Nephron (organoid): Measurements from ENCODE around the gene RER1.

Experiments used
- H3K27ac Mint-ChIP-seq, 3 experiments: 2 replicates each; pipeline ENCODE4 v1.8.0; 2020; ENCODE audit warnings: mixed read lengths in 3 of 3, mild to moderate bottlenecking in 2 of 3, moderate library complexity in 1 of 3
- H3K27me3 Mint-ChIP-seq: 2 replicates; pipeline ENCODE4 v1.8.0; 2021; ENCODE audit warnings: low read depth, mild to moderate bottlenecking, moderate library complexity, mixed read lengths
- H3K36me3 Mint-ChIP-seq: 2 replicates; pipeline ENCODE4 v1.8.0; 2020; ENCODE audit warnings: low read depth, mixed read lengths
- H3K4me1 Mint-ChIP-seq: 2 replicates; pipeline ENCODE4 v1.8.0; 2020; ENCODE audit warnings: mixed read lengths
- H3K4me3 Mint-ChIP-seq, 3 experiments: 2 replicates each; pipeline ENCODE4 v1.8.0; 2020; ENCODE audit warnings: mild to moderate bottlenecking in 3 of 3, mixed read lengths in 3 of 3, moderate library complexity in 2 of 3
- H3K9me3 Mint-ChIP-seq: 2 replicates; pipeline ENCODE4 v1.8.0; 2020; ENCODE audit warnings: mixed read lengths
- TF ChIP-seq, protein P1 (sequence below), 3 experiments: fragments of 200-600 bp; sonication (generic); IDR thresholded peaks; one replicate each; pipeline ENCODE4 v1.5.0; 2021; ENCODE audit warnings: antibody characterized with exemption in 3 of 3; ENCODE audit not compliant: unreplicated experiment in 3 of 3

RER1 gene

GRCh38 chr1:2412395-2412772, 20.7 kb downstream of the RER1 start, which contains the start of gene PEX10:
Gene PEX10, minus strand, starts transcription at chr1:2412564. Its CDS starts 62 bp downstream, at chr1:2412502.
- Mint-ChIP-seq H3K36me3 (peaks cover 12% of the 10 kb centered on the region), H3K9me3 (no peaks in the 10 kb centered on the region), H3K27me3 (peaks cover 18% of the 10 kb centered on the region), H3K4me1 (peaks cover 8% of the 10 kb centered on the region), H3K4me3 (peak within 1 kb of the TSS; percentile 89 to 90 (median 90)), H3K27ac (peak within 1 kb of the TSS in 2 of 3 experiments; percentile 71)
- TF ChIP-seq, protein P1, sequence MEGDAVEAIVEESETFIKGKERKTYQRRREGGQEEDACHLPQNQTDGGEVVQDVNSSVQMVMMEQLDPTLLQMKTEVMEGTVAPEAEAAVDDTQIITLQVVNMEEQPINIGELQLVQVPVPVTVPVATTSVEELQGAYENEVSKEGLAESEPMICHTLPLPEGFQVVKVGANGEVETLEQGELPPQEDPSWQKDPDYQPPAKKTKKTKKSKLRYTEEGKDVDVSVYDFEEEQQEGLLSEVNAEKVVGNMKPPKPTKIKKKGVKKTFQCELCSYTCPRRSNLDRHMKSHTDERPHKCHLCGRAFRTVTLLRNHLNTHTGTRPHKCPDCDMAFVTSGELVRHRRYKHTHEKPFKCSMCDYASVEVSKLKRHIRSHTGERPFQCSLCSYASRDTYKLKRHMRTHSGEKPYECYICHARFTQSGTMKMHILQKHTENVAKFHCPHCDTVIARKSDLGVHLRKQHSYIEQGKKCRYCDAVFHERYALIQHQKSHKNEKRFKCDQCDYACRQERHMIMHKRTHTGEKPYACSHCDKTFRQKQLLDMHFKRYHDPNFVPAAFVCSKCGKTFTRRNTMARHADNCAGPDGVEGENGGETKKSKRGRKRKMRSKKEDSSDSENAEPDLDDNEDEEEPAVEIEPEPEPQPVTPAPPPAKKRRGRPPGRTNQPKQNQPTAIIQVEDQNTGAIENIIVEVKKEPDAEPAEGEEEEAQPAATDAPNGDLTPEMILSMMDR (IDR thresholded peaks at IDR 0.05; ENCODE audit: unreplicated experiment in 3 of 3), result no peak

DNA sequence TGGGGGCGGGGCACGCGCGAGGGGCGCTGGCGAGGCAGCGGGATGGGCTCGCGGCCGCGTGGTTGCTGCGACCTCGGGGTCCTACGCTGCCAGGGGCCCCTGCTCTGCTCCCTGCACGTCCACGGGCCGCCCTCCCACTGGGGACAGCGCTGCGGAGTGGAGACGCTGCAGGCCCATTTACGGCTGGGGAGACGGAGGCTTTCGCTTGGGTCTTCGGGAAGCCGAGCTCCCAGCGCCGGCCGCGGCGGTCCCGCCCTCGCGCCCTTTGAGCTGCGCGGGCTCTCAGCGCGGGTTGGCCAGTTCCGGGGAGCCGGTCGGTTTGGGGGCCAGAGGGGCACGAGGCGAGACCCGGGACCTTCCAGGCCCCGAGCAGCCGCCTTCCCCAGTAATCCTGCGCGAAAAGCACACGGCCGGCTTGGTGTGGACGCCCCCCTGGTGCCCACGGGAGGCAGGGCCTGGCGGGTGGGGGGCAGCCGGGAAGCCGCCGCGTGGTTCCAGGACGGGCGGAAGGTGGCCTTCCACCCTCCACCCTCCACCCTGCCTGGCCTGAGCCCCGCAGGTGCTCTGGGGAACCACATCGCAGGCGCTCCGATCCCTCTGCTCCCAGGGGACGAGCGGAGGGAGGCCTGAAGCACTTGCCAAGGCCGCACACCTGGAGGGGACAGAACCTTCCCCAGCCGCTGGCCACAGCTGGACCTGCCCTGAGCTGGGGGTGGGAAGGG, 21.3 kb downstream of the RER1 start:
- peaks cover 20% of the 10 kb centered on the region for H3K27me3 Mint-ChIP-seq
- no peak overlapping the region for H3K27ac Mint-ChIP-seq
- H3K4me1 Mint-ChIP-seq, result peaks cover 8% of the 10 kb centered on the region
- TF ChIP-seq, protein P1 (IDR thresholded peaks at IDR 0.05; ENCODE audit: unreplicated experiment in 3 of 3), result no peak
- no peaks in the 10 kb centered on the region for H3K9me3 Mint-ChIP-seq
- peak overlapping the region in 2 of 3 experiments; percentile 74 to 83 for H3K4me3 Mint-ChIP-seq
- peaks cover 8% of the 10 kb centered on the region for H3K36me3 Mint-ChIP-seq

DNA sequence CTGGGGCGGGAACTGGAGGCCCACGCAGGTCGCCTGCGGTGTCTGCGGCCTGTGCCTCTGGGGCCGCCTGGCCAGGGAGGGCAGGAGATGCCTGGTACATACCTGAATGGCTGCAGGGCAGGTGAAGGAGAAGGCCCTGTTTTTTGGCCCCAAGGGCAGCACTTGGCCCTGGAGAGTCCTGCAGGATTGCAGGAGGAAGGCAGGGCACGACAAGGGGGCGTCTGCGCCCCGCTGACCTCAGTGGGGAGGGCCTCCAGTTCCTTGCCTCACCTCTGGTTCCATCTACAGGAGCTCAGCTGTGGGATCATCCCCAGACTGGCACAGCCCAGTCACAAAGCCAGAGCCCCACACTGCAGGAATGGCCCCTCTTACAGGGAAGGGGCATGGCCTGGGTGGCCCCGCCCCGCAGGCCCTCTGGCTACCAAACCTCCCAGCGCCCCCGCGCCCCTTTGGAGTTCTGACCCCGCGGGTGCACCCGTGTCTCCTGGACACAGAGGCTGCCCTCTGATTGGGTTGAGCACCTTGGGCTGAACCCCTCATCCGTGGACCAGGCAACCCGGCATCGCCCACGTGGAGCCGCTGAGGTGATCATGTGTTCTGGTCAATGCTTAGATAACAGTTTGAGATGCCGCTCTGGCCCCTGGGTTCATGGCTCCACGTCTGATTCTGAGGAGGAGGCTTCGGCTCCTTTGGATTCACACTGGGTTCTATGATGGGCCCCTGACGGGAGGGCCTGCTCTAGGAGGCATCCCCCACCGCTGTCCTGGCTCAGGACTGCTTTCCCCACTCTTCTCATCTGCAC, 22.1 kb downstream of the RER1 start:
- Mint-ChIP-seq H3K4me1 (peaks cover 8% of the 10 kb centered on the region), H3K27me3 (peaks cover 27% of the 10 kb centered on the region), H3K9me3 (no peaks in the 10 kb centered on the region), H3K36me3 (peaks cover 8% of the 10 kb centered on the region), H3K27ac (peak overlapping the region; percentile 25 to 82 (median 59)), H3K4me3 (peak overlapping the region; percentile 82 to 90 (median 89))
- TF ChIP-seq, protein P1 (IDR thresholded peaks at IDR 0.05; ENCODE audit: unreplicated experiment in 3 of 3), result no peak

GRCh38 chr1:2414297-2414958, 22.8 kb downstream of the RER1 start:
- TF ChIP-seq, protein P1 (IDR thresholded peaks at IDR 0.05; ENCODE audit: unreplicated experiment in 3 of 3), result peak; percentile 88
- Mint-ChIP-seq H3K4me1 (peaks cover 8% of the 10 kb centered on the region), H3K4me3 (peak overlapping the region; percentile 82 to 90 (median 89)), H3K36me3 (peaks cover 4% of the 10 kb centered on the region), H3K27ac (peak overlapping the region; percentile 25 to 82 (median 59)), H3K9me3 (no peaks in the 10 kb centered on the region), H3K27me3 (peaks cover 34% of the 10 kb centered on the region)

DNA sequence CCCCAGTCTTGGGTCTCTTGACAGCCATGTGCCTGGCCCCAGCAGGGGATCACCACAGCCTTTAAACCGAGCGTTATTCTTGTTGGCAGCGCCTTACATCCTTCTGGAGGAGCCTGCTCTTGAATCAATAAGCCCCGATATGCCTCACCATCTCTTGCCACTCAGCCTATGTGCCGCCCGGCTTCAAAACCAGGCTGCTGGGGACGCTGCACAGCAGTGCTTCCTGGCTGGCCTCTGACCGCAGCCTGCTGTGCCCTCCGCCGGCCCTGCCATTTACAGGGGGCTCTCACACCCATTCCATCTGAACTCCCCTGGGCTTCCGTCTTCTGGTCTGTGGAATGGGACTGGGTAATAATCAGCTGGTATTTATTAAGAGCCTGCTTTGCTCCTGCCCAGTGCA, 23.7 kb downstream of the RER1 start:
- Mint-ChIP-seq H3K27ac (no peak overlapping the region), H3K36me3 (peaks cover 3% of the 10 kb centered on the region), H3K9me3 (no peaks in the 10 kb centered on the region), H3K4me1 (peaks cover 8% of the 10 kb centered on the region), H3K27me3 (peaks cover 34% of the 10 kb centered on the region), H3K4me3 (peak overlapping the region; percentile 18 to 64 (median 60))
- TF ChIP-seq, protein P1 (IDR thresholded peaks at IDR 0.05; ENCODE audit: unreplicated experiment in 3 of 3), result no peak
